C4-2B (cell line): ENCODE data around the gene TRAF3IP1.

ENCODE experiments used
- H3K27ac ChIP-seq: fragments of 450-650 bp; 2 replicates; pipeline ENCODE4 v1.5.1; 2017
- CTCF ChIP-seq: fragments of 450-650 bp; conservative IDR thresholded peaks from 2 replicates; pipeline ENCODE4 v1.5.1; 2017; ENCODE audit warnings: mild to moderate bottlenecking
- ZFX ChIP-seq: fragments of 450-650 bp; IDR thresholded peaks from 2 replicates; pipeline ENCODE4 v1.6.1; 2017

Gene TRAF3IP1

DNA sequence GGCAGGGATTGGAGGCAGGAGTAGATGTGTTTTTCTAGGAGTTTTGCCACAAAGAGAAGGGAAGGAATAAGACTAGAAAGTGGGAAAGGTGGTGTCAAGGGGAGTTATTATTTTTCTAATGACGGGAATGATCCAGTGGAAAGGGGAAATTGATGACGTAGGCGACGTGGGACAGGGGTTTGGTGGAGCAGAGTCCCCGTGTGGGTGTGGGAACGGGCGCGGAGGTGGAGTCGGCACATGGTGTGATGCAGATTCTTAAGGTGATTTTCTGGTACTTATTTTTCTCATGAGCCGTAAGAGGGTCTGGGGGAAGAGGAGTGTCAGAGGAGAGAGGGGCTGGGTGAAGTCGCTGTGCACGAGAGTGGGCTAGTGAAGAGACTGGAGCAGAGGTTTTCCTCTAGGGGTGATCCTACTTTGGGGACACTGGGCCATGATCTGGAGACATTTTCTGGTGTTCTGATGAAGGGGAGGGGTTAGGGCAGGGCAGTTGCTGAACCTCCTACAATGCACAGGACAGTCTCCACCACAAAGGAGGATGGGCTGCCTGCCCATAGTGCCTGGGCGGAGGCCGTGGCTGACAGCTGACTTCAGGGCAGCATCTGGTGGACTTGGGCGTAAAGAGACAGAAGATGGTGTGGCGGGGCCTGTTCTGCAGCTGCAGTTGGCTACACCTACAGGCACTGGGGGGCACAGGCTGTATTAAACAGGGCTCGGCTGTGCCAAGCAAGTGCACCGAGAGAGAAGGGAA lies 30.0 kb downstream of the TRAF3IP1 start:
- no peak overlapping the region for H3K27ac ChIP-seq
- TF ChIP-seq CTCF (no peak), ZFX (no peak)

DNA sequence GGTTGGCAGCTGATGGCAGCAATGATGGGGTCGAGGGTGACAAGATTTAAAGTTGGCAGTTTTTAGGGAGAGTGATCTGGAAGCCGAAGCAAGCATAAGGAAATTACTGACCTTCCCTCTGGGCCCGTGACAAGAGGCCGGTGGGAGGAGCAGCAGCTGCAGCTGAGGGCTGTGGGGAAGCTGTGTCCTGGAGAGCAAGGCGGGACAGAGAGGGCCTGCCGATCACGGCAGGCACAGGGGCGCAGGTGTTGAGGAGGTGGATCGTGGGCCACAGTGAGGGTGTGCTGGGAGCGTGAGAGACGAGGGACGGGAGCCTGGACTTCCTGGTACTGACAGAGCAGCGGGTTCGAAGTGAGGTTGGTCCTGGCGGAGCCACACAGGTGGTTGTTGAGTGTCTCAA lies 31.0 kb downstream of the TRAF3IP1 start:
- H3K27ac ChIP-seq = no peak overlapping the region
- no peak for TF ChIP-seq CTCF
- TF ChIP-seq ZFX = no peak

GRCh38 chr2:238352361-238352760 lies 32.0 kb downstream of the TRAF3IP1 start:
- H3K27ac ChIP-seq = no peak overlapping the region
- TF ChIP-seq CTCF = no peak
- no peak for TF ChIP-seq ZFX

DNA sequence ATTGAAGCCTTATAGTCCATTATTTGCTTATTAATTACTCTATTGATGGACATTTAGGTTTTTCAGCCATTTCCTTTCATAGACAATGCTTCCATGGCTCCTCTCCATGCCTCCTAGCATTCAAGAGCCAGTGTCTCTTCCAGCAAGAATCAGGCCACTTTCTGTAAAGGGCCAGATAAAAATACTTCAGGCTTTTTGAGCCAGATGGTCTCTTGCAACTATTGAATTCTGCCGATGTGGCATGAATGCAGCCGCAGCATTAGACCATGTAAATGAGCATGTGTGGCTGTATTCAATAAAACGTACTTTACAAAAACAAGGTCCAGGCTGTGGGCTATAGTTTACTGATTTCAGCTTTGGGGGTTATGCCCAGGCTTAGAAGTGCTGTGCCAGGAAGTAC lies 38.5 kb downstream of the TRAF3IP1 start:
- no peak for TF ChIP-seq ZFX
- no peak for TF ChIP-seq CTCF
- H3K27ac ChIP-seq = no peak overlapping the region

GRCh38 chr2:238359403-238359802 lies 39.1 kb downstream of the TRAF3IP1 start:
- TF ChIP-seq CTCF (no peak), ZFX (no peak)

DNA sequence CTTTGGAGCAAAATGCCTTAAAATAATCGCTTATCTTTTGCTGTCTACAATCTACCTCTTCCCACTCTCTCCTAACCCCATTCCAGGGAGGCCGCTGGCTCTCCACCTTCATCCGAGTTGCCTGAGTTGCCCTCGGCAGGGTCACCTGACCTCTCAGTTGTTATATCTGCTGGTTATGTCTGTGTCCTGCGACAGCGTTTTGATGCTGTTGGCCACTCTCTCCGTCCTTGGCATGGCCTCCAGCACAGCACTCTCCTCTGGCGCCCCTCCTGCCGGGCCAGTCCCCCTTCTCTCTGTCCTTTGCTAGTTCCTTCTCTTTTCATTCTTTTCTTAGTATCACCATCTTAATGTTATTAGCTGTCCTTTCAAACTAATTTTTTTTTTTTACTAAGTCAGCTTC lies 41.6 kb downstream of the TRAF3IP1 start:
- no peak for TF ChIP-seq ZFX
- TF ChIP-seq CTCF = no peak

More at GRCh38 chr2:238359403-238359802, 39.1 kb downstream of the TRAF3IP1 start:
- no peak overlapping the region for H3K27ac ChIP-seq

GRCh38 chr2:238362626-238363025 lies 42.3 kb downstream of the TRAF3IP1 start:
- H3K27ac ChIP-seq = no peak overlapping the region
- TF ChIP-seq ZFX = no peak
- TF ChIP-seq CTCF = no peak

More for the DNA sequence above, 41.6 kb downstream of the TRAF3IP1 start:
- no peak overlapping the region for H3K27ac ChIP-seq
